GM18511 (cell line): Measurements from ENCODE around the gene LYRM4.
A peak's percentile ranks its signal among the peaks of the same experiment; 100 is the strongest.

Source experiments
- ATAC-seq: cut with Tn5 transposase; IDR thresholded peaks from one replicate; pipeline ENCODE4 v1.9.1; 2021; ENCODE audit warnings: mild to moderate bottlenecking, moderate library complexity; ENCODE audit not compliant: unreplicated experiment

The LYRM4 gene

DNA sequence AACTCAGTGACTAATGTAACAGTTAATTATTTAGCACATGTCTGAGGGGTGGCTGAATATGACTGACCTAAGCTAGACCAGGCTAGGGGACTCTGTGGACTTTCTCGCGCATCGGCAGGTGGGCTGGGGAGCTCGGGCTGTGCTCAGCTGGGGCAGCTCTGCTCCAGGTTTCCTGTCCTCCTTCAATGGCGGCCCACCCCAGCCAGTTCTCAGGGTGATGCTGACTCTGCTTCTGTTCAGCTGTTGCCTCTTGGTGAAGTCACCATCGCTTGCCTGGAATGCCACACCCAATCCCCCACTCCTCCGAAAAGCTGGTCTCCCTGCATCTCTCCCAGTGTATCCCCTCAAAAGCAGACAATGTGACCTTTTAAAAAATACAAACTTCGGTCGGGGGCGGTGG is 155.6 kb downstream of the LYRM4 start:
- ATAC-seq = no peak

DNA sequence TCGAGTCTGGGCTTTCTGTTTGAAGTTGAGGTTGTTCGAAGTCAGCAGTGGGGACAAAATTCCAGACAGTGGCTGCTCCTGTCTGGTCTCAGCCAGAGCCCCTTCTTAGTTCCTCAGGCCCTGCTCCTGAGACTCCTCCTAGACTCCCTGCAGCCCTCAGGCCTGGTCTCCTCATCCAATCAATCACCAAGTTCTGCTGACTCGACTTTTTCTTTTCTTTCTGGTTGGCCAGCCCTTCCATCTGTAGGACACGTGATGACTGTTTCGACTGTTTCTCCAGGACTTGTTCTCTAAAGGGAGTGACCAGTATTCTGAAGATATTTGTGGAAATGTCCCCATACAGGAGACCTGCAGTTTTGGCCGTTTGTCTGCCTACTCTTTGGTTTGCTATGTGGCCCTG is 156.1 kb downstream of the LYRM4 start:
- no peak for ATAC-seq

DNA sequence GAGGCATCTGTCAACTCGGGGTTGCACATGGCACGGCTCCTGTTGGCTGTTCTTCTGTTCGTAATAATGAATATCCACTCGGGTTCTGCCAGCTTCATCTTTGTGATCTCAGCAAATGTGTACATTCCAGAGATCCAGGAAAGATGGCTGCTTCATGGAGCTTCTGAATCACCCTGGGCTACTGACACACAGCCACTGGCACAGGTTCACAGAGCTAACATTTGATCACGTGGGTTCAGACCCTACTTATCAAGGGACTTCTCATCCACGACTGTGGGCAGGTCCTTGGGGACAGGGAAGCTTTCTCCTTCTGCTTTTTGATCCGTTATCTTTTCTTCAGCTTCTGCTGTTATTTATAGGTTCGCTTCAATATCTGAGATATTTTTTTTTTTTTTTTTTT is 157.5 kb downstream of the LYRM4 start:
- ATAC-seq = no peak

DNA sequence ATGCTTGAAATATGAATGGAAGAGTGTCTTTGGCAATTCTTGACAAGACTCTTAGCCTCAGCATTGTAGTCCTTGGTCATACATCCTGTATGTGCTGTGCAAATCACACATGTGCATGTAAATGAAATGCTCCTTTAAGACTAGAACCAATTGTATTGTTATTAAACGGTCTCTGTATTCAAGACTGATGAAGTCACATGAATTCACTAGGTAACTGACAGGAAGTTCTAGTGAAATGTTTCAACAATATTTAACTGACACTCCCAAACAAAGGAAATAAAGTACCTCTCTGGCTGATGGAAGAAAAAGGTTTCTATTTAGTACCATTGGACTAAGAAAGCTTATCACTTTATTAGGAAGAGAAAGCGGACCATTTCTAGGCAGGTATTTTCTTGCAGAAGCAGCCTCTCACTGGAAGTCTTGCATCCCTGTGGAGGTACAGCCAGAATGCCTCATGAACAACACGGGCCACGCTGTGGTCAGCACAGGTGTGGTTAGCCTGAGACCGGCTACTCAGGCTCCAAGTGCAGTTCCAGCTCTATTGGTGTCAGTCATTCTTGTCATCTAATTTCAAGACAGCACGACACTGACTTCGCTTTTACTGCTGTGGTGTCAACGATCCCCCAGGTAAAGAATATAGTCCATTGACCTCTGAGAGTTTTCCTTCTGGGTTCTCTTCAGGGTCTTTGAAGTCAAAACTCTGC is 158.3 kb downstream of the LYRM4 start:
- no peak for ATAC-seq

DNA sequence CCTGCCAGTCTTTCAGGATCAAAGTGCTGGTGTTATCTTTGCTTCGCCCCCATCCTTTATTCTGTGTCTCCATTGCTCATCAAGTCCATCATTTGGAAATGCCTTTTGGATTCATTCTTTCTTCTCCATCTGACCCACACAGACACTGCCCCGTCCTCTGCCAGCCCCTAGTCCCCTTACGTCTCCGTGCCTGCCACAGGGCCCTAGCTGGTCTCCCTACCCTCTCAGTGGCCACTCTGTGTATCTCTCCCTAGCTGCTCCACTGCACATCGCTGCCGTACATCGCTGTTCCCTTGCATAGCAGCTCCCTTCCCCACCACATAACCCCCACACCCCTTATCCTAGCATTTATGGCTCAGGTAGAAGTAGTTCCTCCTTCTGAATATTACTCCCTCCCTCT is 159.9 kb downstream of the LYRM4 start:
- no peak for ATAC-seq

DNA sequence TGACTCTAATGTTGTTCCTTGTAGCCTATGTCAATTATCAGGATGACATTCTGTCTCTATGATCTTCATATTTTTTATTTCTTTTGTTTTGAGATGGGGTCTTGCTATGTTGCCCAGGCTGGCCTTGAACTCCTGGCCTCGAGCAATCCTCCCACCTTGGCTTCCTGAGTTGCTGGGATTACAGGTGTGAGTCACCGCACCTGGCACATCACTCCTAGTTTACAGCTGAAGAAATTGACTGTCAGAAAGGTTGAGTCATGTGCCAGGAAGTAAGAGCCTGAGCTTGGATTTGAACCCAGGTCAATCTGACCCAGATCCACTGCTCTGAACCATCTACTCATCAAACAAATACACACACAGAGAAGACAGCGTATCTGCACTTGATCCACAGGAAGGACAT is 161.2 kb downstream of the LYRM4 start:
- ATAC-seq = no peak

DNA sequence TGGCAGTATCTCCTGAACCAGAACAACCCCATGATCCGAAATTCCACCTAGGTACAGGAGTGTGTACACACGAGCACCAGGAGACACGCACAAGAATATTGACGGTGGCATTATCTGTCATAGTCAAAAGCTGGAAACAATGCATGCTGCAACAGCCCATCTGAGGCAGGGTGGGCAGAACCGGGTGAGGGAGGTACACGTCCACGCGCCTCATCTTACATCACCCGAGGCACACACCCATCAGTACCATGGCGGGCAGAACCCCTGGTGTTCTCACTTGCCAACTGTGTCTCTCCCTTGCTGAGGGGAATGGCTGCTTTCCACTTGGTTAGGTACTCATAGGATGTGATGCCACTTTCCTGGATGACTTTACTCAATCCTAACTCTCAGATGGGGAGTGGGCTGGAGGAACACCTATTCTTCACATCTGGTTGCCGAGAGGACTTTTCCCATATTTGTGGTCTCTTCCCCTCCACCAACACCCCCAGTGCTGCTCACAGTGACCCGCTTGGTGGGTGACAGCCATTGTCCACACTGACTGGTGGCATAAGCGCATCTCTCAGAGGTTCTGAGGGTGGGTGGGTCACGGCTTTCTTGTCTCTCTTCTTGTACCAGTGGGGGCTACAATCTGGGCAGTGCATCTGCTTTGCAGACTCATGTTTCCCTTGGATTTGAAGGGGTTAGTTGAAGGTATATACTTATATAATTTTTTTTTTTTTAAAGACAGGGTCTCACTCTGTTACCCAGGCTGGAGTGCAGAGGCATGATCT is 162.1 kb downstream of the LYRM4 start:
- ATAC-seq = no peak

DNA sequence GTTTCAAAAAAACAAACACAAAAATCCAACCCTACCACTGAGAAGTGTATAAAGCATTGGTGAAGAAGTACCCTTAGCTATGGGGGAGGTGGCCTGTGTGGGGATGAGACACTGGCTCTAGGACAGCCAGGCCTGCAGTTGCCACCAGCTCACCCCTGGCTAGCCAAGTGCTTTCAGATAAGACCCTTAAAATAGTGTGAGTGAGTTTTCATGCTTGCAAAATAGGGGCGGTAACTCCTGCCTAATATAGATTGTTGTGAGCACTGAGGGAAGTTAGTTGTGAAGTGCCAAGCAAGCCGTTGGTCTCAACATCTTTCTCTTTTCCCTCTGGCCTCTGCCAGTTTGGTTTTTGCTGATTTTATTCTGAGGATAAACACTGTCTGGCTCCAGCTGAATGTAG is 164.3 kb downstream of the LYRM4 start:
- ATAC-seq = no peak

DNA sequence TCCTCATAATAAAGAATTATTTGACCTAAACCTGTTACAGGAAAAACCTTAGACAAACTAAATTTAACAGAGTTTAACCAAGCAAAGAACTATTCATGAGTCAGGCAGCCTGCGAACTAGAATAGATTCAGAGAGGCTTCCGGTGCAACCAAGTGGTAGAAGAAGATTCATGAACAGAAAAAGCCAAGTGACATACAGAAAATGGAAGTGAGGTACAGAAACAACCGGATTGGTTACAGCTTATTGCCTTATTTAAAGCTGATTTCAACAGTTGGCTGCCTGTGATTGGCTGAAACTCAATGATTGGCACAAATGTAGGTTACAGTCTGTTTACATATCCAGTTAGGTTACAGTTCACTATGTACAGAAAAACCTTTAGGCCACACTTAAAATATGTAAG is 165.5 kb downstream of the LYRM4 start:
- ATAC-seq = peak; percentile 79

DNA sequence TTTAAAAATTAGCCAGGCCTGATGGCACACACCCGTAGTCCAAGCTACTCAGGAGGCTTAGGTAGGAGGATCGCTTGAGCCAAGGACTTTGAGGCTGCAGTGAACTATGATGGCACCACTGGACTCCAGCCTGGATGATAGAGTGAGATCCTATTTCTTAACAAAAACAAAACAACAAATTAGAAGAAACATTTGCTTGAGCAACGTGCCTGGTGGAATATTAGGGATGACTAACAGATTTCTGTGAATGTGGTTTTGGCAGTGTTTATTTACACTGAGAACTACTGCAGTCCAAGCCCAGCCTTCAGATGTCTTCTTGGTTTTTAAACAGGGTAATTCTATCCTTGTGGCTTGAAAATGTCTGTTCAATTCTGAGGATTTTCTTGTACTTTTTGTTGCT is 166.4 kb downstream of the LYRM4 start:
- ATAC-seq = no peak

DNA sequence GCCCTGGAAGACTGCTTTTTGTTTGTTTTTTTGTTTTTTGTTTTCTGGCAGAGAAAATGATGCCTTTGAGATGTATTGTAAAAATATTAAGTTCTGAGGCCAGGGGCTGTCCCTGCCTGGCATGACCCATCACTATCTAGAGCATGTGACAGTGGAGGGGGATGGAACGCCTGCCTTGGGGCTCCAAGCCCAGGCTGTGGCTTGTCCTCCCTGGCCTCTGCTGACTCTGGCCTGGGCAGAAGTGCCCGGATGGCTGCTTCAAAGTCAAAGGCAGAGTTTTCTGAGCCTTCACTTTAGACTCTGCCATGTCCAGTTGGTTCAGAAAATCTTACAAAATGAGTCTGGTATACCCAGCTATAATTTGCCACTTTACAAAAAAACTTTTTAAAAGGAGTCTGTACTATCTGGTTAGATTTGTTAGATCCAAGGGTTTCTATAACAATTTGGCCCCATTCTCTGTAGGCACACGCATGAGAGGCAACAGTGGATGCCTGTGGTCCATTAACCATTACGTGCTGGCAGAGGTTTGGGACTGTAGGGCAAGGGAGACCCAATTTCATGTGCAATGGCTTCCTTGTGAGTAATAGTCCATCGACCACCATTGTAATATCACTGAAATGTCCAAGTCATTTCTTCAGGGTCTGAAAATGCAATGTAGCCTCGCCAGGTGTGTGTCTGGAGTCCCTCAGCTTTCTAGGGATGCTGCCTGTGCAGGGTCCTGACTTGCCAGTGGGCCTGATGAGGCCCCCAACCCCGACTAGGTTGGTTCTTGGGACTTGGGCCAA is 167.3 kb downstream of the LYRM4 start:
- no peak for ATAC-seq

DNA sequence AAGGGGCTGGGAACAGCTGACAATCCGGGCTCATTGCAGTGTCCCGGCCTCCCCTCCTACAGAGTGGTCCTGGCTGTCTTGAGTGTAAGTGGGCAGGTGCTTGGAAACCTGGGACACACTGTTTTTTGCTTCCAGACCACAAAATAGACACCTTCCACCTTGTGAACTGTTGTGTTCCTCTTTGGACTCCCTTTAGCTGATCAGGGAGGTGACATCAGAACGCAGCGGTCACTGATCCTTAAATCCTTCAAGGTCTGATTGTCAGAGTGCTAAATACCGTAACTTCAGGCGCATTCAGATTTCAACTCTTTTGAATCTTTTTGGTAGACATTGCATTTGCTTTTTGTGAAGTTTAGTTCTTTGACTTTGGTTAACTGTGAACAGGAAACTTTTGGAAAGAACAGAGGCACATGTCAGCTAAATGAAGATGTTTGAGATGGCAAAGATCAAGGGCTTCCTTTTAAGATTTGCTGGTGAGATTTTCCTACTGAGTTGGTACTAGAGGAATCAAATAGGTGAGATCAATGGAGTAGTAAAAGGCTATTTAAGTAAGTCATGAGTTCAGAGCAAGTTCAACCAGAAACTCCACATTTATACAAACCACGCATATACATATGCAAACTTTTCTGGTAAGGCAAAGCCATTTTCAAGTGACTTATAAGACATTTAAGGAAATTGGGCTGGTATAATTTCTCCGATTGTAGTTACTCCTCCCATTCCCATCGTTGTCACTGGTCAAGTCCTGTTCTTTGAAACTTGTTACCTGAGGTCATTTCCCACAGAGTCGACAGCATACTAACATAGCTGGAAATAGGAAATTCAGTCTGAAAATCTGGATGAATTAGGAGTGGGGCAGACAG is 169.3 kb downstream of the LYRM4 start:
- no peak for ATAC-seq

DNA sequence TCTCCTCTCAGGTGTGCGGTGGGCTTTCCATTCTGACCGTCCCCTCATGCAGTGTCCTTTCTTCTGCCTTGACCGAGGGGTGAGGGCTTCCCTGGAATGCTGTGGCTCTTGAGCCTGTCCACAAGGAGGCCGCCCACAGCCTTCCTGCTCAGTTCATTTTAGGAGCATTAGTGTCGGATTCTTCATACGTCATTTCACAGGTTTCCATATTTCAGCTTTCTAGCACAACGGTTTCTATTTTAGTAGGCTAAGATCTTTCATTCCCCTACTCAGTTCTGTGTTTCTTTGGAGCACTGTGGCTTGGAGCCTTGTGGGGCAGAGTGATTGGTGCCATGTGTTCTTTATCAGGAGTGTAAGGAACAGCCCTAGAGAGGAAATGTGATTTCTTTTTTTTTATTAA is 170.1 kb downstream of the LYRM4 start:
- no peak for ATAC-seq

DNA sequence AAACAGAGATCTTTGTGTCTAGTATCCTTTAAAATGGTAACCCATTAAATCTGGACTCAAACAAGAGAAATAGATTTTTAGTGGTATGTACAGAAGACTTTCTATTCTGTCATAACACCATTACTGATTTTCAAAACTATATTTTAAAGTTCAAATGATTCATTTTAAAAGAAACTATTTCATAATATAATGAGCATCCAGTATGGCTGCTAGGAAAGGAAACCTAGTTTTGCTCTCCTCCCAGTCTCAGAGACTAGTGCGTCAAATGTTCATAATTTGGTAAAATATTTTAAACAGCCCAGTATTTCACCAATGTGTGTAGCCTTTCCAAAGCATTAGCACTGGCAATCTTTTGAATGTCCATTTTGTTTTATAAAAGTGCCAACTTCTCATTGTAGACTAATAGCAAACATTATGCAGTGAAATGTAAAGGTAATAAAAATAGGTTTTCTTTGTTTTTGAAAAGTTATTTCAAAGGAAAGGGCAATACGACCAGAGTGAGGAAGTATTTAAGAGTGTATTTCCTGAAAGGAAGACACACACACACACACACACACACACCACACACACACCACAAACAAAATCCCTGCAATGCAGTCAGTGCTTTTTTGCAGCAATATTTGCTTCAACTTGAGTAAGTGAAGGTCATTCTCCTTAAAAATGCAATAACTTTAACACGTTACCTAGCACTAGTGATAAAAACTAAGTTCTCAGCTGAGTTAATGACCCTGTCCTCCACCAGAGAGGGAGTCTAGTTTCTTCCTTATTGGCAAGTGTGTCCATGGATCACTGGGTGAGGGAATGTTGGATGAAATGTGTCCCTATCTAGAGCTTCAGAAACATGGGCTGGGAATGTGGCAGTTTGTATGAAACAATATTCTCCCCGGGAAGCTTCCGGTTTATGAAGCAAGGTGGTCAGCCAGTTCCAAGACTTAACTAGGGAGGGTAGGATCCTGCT is 171.0 kb downstream of the LYRM4 start:
- ATAC-seq = no peak

DNA sequence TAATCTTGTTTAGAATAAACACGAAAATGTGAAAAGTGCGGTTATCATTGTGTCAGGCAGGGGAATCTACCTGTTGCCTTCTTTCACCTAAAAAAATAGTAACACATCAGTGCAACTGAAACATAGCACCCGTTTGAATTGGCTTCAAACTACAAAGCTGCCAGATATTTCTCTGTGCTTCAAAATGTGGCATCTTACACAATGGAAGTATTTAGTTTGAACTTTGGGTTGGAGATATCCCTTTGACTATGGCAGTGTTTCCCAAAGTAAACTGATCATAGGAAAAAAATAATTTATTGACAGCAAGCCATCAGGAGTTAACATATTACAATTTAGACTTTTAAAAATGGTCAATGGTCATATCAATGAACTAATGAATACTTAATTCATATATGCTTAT is 172.0 kb downstream of the LYRM4 start:
- no peak for ATAC-seq

DNA sequence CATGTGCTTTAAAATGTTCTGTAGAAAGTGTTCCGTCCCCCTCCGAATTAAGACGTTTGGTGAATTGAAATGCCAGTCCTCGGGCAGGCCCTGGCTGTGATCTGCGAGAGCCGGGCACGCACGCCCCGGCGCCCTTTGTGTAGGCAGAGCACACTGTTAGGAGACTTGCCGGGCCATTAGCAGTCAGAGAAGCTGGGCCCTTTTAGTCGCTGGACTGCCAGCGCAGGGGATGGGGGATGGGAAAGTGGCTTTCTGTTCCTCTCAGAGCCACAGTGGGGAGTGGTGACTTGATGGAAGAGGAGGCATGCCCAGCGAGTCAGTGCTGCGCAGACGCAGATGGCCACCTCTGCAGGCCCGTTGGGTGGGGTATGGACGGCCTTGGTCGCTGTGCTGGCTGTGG is 173.4 kb downstream of the LYRM4 start:
- ATAC-seq = no peak

DNA sequence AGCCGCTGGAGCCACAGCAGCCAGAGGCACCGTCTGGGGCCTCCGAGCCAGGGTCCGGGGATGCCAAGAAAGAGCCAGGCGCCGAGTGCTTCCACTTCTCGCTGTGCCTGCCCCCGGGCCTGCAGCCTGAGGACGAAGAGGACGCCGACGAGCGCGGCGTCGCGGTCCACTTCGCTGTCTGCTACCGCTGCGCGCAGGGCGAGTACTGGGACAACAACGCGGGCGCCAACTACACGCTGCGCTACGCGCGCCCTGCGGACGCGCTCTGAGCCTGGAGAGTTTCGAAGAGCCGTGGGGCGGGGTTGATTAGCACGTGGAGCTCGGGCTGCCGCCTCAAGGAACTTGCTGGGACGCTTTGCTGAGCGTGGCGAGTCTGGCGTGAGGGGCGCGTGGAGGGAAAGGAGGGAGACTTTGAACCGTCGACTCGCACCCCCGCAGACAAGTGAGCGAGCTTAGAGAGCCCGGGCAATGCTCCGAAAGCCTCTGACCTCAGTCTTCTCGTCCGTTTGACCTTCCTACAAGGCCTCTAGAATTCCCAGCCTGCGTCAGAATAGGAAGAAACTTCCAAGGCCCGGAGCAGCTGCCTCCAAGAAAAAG is 174.4 kb downstream of the LYRM4 start:
- ATAC-seq = no peak

DNA sequence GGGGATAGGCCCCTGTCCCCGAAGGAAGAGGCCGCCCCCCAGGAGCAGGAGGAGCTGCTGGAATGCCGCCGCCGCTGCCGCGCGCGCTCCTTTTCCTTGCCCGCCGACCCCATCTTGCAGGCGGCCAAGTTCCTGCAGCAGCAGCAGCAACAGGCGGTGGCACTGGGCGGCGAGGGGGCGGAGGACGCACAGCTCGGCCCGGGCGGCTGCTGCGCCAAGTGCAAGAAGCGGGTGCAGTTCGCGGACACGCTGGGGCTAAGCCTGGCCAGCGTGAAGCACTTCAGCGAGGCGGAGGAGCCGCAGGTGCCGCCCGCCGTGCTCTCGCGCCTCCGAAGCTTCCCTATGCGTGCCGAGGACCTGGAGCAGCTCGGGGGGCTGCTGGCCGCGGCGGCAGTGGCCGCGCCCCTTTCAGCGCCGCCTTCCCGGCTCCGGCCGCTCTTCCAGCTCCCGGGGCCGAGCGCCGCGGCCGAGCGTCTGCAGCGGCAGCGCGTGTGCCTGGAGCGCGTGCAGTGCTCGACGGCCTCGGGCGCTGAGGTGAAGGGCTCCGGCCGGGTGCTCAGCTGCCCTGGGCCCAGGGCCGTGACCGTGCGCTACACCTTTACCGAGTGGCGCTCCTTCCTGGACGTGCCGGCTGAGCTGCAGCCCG is 175.0 kb downstream of the LYRM4 start:
- peak; percentile 34 for ATAC-seq
